Skeletal muscle cell (primary cell): ENCODE measurements around the gene GSX2.
A peak's percentile ranks its signal among the peaks of the same experiment; 100 is the strongest.
"Not testable (repeated sequence)": the region's sequence is repeated elsewhere in the genome, so short reads cannot be mapped to it uniquely, and the experiment has no call there.

ENCODE experiments used
- DNase-seq: peaks from one replicate; pipeline ENCODE4 v3.0.0-alpha.2; 2010; ENCODE audit warnings: low read depth
- H3K4me3 ChIP-seq: 2 replicates; pipeline ENCODE4 v1.5.1; 2011; ENCODE audit warnings: low read depth, mild to moderate bottlenecking, control low read depth, low read length, moderate library complexity

GSX2 gene

GRCh38 chr4:54099287-54099747, 646 bp upstream of the GSX2 start:
- no peak for DNase-seq
- peak overlapping the region; percentile 44 for H3K4me3 ChIP-seq

- no peak for DNase-seq
- H3K4me3 ChIP-seq, result peak overlapping the region; percentile 44
These were observed 729 bp downstream of the GSX2 start for GRCh38 chr4:54100595-54101189.

GRCh38 chr4:54101190-54102041, 1.5 kb downstream of the GSX2 start:
- no peak for DNase-seq
- peak overlapping the region; percentile 44 for H3K4me3 ChIP-seq

GRCh38 chr4:54102531-54103106, 2.7 kb downstream of the GSX2 start:
- DNase-seq, result no peak
- H3K4me3 ChIP-seq, result no peak overlapping the region

GRCh38 chr4:54103190-54103574, 3.2 kb downstream of the GSX2 start:
- no peak overlapping the region for H3K4me3 ChIP-seq
- no peak for DNase-seq

- no peak for DNase-seq
- H3K4me3 ChIP-seq, result no peak overlapping the region
These were observed 4.9 kb downstream of the GSX2 start for GRCh38 chr4:54104907-54105306.

GRCh38 chr4:54107951-54108748, 8.2 kb downstream of the GSX2 start:
- peak overlapping the region; percentile 17 for H3K4me3 ChIP-seq
- no peak for DNase-seq

GRCh38 chr4:54109241-54110018, 9.5 kb downstream of the GSX2 start:
- DNase-seq, result no peak
- no peak overlapping the region for H3K4me3 ChIP-seq

- H3K4me3 ChIP-seq, result no peak overlapping the region
- no peak for DNase-seq
These were observed 10.1 kb downstream of the GSX2 start for GRCh38 chr4:54110019-54110416.

- not testable (repeated sequence) for H3K4me3 ChIP-seq, DNase-seq
These were observed 13.2 kb downstream of the GSX2 start for GRCh38 chr4:54113206-54113605.

GRCh38 chr4:54116246-54116645, 16.3 kb downstream of the GSX2 start:
- DNase-seq, H3K4me3 ChIP-seq: not testable (repeated sequence)

- H3K4me3 ChIP-seq, result no peak overlapping the region
- peak; percentile 54 for DNase-seq
These were observed 19.1 kb downstream of the GSX2 start for GRCh38 chr4:54118850-54119589.

- H3K4me3 ChIP-seq, result no peak overlapping the region
- no peak for DNase-seq
These were observed 20.6 kb downstream of the GSX2 start for GRCh38 chr4:54120518-54120917.

GRCh38 chr4:54127660-54128059, 27.7 kb downstream of the GSX2 start:
- no peak overlapping the region for H3K4me3 ChIP-seq
- no peak for DNase-seq

- DNase-seq, H3K4me3 ChIP-seq: not testable (repeated sequence)
These were observed 28.7 kb downstream of the GSX2 start for GRCh38 chr4:54128694-54129093.

- no peak for DNase-seq
- H3K4me3 ChIP-seq, result no peak overlapping the region
These were observed 39.4 kb downstream of the GSX2 start for GRCh38 chr4:54139332-54139731.

- DNase-seq, result no peak
- no peak overlapping the region for H3K4me3 ChIP-seq
These were observed 40.3 kb downstream of the GSX2 start for GRCh38 chr4:54140287-54140686.

GRCh38 chr4:54144199-54144598, 44.2 kb downstream of the GSX2 start:
- H3K4me3 ChIP-seq, result no peak overlapping the region
- DNase-seq, result no peak
